Measurements from ENCODE around the gene RAMACL. TPM values are rescaled to one million over a fixed set of nuclear protein-coding genes. Genes with fewer than 3 reads are reported as not detected.

Gene RAMACL
- total and polyA plus RNA-seq, 2 experiments from 2014 or later, result 1.1 TPM

DNA sequence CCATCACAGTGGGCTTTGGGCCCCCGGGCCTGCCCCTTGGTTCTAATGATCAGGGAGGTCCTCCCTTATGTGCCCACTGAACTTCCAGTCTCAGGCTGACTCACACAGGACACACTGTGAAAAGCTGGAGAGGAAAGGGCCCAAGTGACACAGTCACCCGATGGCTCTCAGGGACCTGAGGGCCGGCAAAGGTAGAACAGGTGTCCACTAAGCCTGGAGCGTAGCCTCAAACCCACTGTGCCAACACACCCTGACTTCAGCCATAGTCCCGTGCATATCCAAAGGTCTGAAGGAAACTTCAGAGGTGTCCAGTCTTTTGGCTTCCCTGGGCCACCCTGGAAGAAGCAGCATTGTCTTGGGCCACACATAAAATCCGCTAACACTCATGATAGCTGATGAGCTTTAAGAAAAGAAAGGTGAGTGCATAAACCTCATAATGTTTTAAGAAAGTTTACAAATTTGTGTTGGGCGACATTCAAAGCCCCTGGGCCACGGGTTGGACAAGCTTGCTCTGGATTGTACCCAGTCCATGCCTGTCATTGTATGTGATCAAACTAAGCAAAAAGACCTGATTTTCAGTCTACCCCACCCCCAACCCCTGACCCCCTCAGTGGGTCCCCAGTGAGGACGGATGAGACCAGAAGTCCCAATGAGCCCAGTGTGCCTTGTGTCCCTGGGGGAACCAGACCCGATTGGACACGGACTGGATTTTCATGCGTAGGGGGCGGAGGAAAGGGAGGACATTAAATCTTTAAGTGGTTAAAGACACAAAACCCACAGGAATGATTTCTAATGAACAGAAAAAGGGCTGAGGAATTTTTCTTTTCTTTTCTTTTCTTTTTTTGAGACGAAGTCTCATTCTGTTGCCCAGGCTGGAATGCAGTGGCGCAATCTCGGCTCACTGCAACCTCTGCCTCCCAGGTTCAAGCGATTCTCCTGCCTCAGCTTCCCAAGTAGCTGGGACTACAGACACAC is 6.1 kb downstream of the RAMACL start:
- TF ChIP-seq EZH2phosphoT487 (IDR thresholded peaks at IDR 0.05; ENCODE audit: low read depth, severe bottlenecking, unreplicated experiment) (no peak), EZH2 (IDR thresholded peaks at IDR 0.05; ENCODE audit: borderline replicate concordance) (no peak)
- TF ChIP-seq, protein P1, sequence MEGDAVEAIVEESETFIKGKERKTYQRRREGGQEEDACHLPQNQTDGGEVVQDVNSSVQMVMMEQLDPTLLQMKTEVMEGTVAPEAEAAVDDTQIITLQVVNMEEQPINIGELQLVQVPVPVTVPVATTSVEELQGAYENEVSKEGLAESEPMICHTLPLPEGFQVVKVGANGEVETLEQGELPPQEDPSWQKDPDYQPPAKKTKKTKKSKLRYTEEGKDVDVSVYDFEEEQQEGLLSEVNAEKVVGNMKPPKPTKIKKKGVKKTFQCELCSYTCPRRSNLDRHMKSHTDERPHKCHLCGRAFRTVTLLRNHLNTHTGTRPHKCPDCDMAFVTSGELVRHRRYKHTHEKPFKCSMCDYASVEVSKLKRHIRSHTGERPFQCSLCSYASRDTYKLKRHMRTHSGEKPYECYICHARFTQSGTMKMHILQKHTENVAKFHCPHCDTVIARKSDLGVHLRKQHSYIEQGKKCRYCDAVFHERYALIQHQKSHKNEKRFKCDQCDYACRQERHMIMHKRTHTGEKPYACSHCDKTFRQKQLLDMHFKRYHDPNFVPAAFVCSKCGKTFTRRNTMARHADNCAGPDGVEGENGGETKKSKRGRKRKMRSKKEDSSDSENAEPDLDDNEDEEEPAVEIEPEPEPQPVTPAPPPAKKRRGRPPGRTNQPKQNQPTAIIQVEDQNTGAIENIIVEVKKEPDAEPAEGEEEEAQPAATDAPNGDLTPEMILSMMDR (IDR thresholded peaks at IDR 0.05; ENCODE audit: poor library complexity), result no peak
- Histone ChIP-seq H3K9me2 (replicated peaks; ENCODE audit: insufficient read depth) (no peaks in the 10 kb centered on the region), H3K4me3 (no peak overlapping the region), H3K9me3 (ENCODE audit: low read depth) (no peaks in the 10 kb centered on the region), H4K20me1 (ENCODE audit: insufficient read depth, poor library complexity, severe bottlenecking) (no peaks in the 10 kb centered on the region), H3K27me3 (no peaks in the 10 kb centered on the region), H3K4me2 (no peak overlapping the region), H2AFZ (no peak overlapping the region), H3K36me3 (replicated peaks; ENCODE audit: insufficient read depth, low read depth) (no peaks in the 10 kb centered on the region), H3K4me1 (ENCODE audit: insufficient read depth) (no peaks in the 10 kb centered on the region), H3K79me2 (peaks cover 6% of the 10 kb centered on the region), H3K27ac (no peak overlapping the region)
- no peak for DNase-seq (ENCODE audit: low spot score)
- 91% methylated on average over 17 of the region's 17 CpGs for WGBS (ENCODE audit: low lambda C conversion rate, missing lambda C conversion rate)

DNA sequence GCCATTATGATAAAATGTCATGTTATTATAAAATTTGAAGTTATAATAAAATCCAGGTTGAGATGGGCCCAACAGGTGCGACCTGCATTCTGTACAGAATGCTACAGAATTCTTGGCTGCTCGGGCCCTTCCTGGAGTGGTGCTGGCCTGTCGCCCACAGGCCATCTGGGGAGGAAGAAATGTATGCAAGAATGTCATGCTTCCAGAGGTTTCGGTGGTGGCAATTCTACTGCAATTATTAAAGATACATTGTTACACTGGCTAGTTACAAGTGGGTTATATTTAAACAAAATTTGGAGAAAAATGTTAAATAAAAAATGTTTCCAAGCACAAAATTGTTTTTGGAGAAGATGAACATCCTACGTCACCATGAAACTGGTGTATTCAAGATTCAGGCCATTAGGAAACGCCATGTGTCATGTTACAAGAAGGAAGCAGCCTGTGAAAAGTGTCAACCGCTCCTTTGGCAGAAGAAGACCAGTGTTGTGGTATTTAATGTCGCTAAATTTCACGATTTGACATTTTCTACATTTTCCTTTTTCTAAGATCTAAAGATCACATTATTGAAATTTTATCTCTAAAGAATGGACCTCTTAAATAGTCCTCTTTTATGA is 7.1 kb downstream of the RAMACL start:
- Histone ChIP-seq H3K4me1 (ENCODE audit: insufficient read depth) (no peaks in the 10 kb centered on the region), H3K36me3 (replicated peaks; ENCODE audit: insufficient read depth, low read depth) (no peaks in the 10 kb centered on the region), H4K20me1 (ENCODE audit: insufficient read depth, poor library complexity, severe bottlenecking) (no peaks in the 10 kb centered on the region), H3K4me2 (no peak overlapping the region), H2AFZ (no peak overlapping the region), H3K9me3 (ENCODE audit: low read depth) (no peaks in the 10 kb centered on the region), H3K79me2 (peaks cover 4% of the 10 kb centered on the region), H3K27me3 (no peaks in the 10 kb centered on the region), H3K27ac (no peak overlapping the region), H3K9me2 (replicated peaks; ENCODE audit: insufficient read depth) (no peaks in the 10 kb centered on the region), H3K4me3 (no peak overlapping the region)
- no peak for DNase-seq (ENCODE audit: low spot score)
- TF ChIP-seq, protein P1 (IDR thresholded peaks at IDR 0.05; ENCODE audit: poor library complexity), result no peak
- TF ChIP-seq EZH2 (IDR thresholded peaks at IDR 0.05; ENCODE audit: borderline replicate concordance), result no peak
- TF ChIP-seq EZH2phosphoT487 (IDR thresholded peaks at IDR 0.05; ENCODE audit: low read depth, severe bottlenecking, unreplicated experiment), result no peak
- 88% methylated on average over 9 of the region's 9 CpGs for WGBS (ENCODE audit: low lambda C conversion rate, missing lambda C conversion rate)

DNA sequence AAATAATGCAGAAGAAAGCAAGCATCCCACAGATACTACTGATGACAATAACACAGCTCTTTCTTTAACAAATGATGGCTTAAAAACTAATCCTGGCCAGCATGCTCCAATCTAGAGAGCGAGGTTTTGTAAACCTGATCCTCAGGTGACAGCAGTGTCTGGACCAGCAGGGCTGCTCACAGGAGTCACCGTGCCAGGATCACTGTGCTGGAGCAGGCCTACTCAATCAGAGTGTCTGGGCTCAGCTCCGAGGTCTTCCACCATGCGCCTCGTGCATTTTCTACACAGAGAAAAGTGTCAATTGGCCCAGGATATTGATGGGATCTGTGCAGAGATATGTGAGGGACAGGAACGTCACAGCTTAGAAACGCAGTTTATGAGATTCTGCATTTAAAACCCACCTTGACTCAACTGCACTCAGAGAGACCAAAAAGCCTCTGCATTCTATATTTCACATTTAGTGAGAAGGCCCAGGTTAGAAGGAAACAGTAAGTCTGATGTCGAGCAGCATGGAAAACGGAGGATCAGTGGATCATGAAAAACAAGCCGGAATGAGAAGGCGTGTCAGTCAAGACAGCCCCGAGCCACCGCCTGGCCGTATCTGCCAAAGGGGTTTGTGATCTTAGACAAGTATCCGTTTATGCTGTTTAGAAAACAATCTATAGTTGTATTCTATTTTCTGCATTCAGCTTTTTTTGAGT is 7.8 kb downstream of the RAMACL start:
- H3K4me3 ChIP-seq, result no peak overlapping the region
- no peak overlapping the region for H3K27ac ChIP-seq
- no peak overlapping the region for H3K4me2 ChIP-seq
- H3K79me2 ChIP-seq, result peaks cover 4% of the 10 kb centered on the region
- TF ChIP-seq, protein P1 (IDR thresholded peaks at IDR 0.05; ENCODE audit: poor library complexity), result no peak
- no peak for TF ChIP-seq EZH2phosphoT487 (IDR thresholded peaks at IDR 0.05; ENCODE audit: low read depth, severe bottlenecking, unreplicated experiment)
- DNase-seq (ENCODE audit: low spot score), result no peak
- H3K4me1 ChIP-seq (ENCODE audit: insufficient read depth), result no peaks in the 10 kb centered on the region
- no peaks in the 10 kb centered on the region for H3K9me3 ChIP-seq (ENCODE audit: low read depth)
- no peaks in the 10 kb centered on the region for H3K27me3 ChIP-seq
- 95% methylated on average over 15 of the region's 15 CpGs for WGBS (ENCODE audit: low lambda C conversion rate, missing lambda C conversion rate)
- H4K20me1 ChIP-seq (ENCODE audit: insufficient read depth, poor library complexity, severe bottlenecking), result no peaks in the 10 kb centered on the region
- no peak overlapping the region for H2AFZ ChIP-seq
- H3K9me2 ChIP-seq (replicated peaks; ENCODE audit: insufficient read depth), result no peaks in the 10 kb centered on the region
- no peaks in the 10 kb centered on the region for H3K36me3 ChIP-seq (replicated peaks; ENCODE audit: insufficient read depth, low read depth)
